Measurements from ENCODE around the gene SLC5A2. TPM values are rescaled to one million over a fixed set of nuclear protein-coding genes. Genes with fewer than 3 reads are reported as not detected.
A peak's percentile ranks its signal among the peaks of the same experiment; 100 is the strongest.

SLC5A2 gene
- total and polyA plus RNA-seq, 2 of the 13 experiments (the other 11 are each of a cell fraction or from before 2014, with no cell fraction given) = 0.24 to 0.97 TPM

DNA sequence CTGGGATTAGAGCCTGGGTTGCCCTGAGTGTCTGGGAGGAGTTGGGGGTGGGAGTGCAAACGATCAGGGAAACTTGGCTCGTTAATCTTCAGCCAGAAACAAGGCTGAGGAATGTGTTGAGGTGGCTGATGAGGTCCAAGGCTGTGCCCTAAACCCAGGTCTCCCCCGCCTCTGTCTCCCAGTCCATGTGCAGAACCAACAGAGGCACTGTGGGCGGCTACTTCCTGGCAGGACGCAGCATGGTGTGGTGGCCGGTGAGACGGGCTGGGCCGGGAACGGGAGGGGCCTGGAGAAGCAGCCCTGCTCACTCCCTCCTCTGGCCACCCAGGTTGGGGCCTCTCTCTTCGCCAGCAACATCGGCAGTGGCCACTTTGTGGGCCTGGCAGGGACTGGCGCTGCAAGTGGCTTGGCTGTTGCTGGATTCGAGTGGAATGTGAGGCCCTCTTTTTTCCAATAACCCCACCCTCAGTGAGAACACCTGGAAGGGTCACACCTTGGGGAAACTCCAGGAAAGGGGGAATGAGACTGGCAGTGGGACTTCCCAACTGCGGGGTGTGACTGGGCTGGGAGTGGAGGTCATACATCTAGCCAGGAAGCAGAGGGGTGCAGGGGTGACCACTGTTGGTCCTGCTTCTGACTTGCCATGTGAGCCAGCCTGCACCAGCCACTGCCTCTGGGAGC is 1.7 kb downstream of the SLC5A2 start (continued):
- TF ChIP-seq ZFP90 (CRISPR knock-in tag; IDR thresholded peaks at IDR 0.05; ENCODE audit: borderline replicate concordance) (no peak), GATAD1 (CRISPR knock-in tag; IDR thresholded peaks at IDR 0.05) (peak; percentile 55; the same call in 1 of the 2 replicates), PAWR (CRISPR knock-in tag; IDR thresholded peaks at IDR 0.05; ENCODE audit: borderline replicate concordance) (no peak), KLF6 (CRISPR knock-in tag; IDR thresholded peaks at IDR 0.05) (0 out of 2 replicates have a peak, but pooled peaks have one; percentile 51), ZFP36L1 (CRISPR knock-in tag; IDR thresholded peaks at IDR 0.05) (no peak), NR2C2 (CRISPR knock-in tag; IDR thresholded peaks at IDR 0.05; ENCODE audit: borderline replicate concordance) (peak; percentile 39; the same call in 1 of the 2 replicates), SOX13 (IDR thresholded peaks at IDR 0.05) (no peak), SOX13 (CRISPR knock-in tag; conservative IDR thresholded peaks at IDR 0.05 in 1 of 2, IDR thresholded peaks at IDR 0.05 in 1 of 2) (peak in 1 of 2 experiments; percentile 38; a peak in 1 of 4 replicates), ATF1 (CRISPR knock-in tag; IDR thresholded peaks at IDR 0.05) (no peak), STAT5B (CRISPR knock-in tag; IDR thresholded peaks at IDR 0.05) (no peak), ZNF598 (CRISPR knock-in tag; IDR thresholded peaks at IDR 0.05; ENCODE audit: borderline replicate concordance) (peak; percentile 39; the same call in 1 of the 2 replicates), TEAD2 (CRISPR knock-in tag; IDR thresholded peaks at IDR 0.05) (no peak), TP53 (CRISPR knock-in tag; conservative IDR thresholded peaks at IDR 0.05) (0 out of 2 replicates have a peak, but pooled peaks have one; percentile 47), ZNF33A (CRISPR knock-in tag; IDR thresholded peaks at IDR 0.05; ENCODE audit: borderline replicate concordance) (no peak)
- TF ChIP-seq, protein P1, sequence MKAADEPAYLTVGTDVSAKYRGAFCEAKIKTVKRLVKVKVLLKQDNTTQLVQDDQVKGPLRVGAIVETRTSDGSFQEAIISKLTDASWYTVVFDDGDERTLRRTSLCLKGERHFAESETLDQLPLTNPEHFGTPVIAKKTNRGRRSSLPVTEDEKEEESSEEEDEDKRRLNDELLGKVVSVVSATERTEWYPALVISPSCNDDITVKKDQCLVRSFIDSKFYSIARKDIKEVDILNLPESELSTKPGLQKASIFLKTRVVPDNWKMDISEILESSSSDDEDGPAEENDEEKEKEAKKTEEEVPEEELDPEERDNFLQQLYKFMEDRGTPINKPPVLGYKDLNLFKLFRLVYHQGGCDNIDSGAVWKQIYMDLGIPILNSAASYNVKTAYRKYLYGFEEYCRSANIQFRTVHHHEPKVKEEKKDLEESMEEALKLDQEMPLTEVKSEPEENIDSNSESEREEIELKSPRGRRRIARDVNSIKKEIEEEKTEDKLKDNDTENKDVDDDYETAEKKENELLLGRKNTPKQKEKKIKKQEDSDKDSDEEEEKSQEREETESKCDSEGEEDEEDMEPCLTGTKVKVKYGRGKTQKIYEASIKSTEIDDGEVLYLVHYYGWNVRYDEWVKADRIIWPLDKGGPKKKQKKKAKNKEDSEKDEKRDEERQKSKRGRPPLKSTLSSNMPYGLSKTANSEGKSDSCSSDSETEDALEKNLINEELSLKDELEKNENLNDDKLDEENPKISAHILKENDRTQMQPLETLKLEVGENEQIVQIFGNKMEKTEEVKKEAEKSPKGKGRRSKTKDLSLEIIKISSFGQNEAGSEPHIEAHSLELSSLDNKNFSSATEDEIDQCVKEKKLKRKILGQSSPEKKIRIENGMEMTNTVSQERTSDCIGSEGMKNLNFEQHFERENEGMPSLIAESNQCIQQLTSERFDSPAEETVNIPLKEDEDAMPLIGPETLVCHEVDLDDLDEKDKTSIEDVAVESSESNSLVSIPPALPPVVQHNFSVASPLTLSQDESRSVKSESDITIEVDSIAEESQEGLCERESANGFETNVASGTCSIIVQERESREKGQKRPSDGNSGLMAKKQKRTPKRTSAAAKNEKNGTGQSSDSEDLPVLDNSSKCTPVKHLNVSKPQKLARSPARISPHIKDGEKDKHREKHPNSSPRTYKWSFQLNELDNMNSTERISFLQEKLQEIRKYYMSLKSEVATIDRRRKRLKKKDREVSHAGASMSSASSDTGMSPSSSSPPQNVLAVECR (CRISPR knock-in tag; IDR thresholded peaks at IDR 0.05; ENCODE audit: borderline replicate concordance) = no peak; the same call in 1 of the 2 replicates
- TF ChIP-seq, protein P2, sequence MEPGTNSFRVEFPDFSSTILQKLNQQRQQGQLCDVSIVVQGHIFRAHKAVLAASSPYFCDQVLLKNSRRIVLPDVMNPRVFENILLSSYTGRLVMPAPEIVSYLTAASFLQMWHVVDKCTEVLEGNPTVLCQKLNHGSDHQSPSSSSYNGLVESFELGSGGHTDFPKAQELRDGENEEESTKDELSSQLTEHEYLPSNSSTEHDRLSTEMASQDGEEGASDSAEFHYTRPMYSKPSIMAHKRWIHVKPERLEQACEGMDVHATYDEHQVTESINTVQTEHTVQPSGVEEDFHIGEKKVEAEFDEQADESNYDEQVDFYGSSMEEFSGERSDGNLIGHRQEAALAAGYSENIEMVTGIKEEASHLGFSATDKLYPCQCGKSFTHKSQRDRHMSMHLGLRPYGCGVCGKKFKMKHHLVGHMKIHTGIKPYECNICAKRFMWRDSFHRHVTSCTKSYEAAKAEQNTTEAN (CRISPR knock-in tag; conservative IDR thresholded peaks at IDR 0.05) = 0 out of 2 replicates have a peak, but pooled peaks have one; percentile 40
- TF ChIP-seq, protein P3, sequence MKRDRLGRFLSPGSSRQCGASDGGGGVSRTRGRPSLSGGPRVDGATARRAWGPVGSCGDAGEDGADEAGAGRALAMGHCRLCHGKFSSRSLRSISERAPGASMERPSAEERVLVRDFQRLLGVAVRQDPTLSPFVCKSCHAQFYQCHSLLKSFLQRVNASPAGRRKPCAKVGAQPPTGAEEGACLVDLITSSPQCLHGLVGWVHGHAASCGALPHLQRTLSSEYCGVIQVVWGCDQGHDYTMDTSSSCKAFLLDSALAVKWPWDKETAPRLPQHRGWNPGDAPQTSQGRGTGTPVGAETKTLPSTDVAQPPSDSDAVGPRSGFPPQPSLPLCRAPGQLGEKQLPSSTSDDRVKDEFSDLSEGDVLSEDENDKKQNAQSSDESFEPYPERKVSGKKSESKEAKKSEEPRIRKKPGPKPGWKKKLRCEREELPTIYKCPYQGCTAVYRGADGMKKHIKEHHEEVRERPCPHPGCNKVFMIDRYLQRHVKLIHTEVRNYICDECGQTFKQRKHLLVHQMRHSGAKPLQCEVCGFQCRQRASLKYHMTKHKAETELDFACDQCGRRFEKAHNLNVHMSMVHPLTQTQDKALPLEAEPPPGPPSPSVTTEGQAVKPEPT (CRISPR knock-in tag; IDR thresholded peaks at IDR 0.05; ENCODE audit: low read depth) = no peak
- TF ChIP-seq, protein P4, sequence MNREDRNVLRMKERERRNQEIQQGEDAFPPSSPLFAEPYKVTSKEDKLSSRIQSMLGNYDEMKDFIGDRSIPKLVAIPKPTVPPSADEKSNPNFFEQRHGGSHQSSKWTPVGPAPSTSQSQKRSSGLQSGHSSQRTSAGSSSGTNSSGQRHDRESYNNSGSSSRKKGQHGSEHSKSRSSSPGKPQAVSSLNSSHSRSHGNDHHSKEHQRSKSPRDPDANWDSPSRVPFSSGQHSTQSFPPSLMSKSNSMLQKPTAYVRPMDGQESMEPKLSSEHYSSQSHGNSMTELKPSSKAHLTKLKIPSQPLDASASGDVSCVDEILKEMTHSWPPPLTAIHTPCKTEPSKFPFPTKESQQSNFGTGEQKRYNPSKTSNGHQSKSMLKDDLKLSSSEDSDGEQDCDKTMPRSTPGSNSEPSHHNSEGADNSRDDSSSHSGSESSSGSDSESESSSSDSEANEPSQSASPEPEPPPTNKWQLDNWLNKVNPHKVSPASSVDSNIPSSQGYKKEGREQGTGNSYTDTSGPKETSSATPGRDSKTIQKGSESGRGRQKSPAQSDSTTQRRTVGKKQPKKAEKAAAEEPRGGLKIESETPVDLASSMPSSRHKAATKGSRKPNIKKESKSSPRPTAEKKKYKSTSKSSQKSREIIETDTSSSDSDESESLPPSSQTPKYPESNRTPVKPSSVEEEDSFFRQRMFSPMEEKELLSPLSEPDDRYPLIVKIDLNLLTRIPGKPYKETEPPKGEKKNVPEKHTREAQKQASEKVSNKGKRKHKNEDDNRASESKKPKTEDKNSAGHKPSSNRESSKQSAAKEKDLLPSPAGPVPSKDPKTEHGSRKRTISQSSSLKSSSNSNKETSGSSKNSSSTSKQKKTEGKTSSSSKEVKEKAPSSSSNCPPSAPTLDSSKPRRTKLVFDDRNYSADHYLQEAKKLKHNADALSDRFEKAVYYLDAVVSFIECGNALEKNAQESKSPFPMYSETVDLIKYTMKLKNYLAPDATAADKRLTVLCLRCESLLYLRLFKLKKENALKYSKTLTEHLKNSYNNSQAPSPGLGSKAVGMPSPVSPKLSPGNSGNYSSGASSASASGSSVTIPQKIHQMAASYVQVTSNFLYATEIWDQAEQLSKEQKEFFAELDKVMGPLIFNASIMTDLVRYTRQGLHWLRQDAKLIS (CRISPR knock-in tag; IDR thresholded peaks at IDR 0.05) = no peak
